Measurements from ENCODE around the gene ANTXR2. TPM values are rescaled to one million over a fixed set of nuclear protein-coding genes. Genes with fewer than 3 reads are reported as not detected.

The ANTXR2 gene
- total RNA-seq, 4 donors from 2014 or later, result 319 to 518 (median 329) TPM

DNA sequence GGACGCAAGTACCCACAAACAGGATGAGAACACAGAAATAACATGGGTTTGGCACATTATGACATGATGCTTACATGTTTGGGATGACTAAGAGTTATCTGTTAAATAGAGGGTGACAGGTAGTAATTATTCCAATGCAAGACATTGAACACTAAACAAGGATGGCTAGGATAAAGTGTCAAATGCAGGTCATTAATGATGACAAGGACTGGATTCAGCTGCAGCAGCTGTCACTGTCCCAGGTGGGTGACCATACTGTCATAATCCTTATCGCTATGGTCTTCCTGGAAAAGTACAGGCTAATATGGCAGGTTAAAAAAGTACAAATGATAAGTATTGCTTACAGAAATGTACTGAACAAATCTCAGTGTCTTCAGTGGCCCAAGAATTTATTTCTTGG, 123.9 kb downstream of the ANTXR2 start:
- WGBS, result 97% methylated on average over 2 of the region's 2 CpGs
- DNase-seq (ENCODE audit: extremely low spot score), result no peak
- Histone ChIP-seq H3K4me3 (no peak overlapping the region), H3K36me3 (peaks cover 0 to 3% (median 0%) of the 10 kb centered on the region in 4 donors), H3K4me1 (peaks cover 0 to 44% (median 35%) of the 10 kb centered on the region in 4 donors), H3K27ac (replicated peaks in 1 of 4) (peak overlapping the region; percentile 21 to 60 (median 50)), H3K9me3 (no peaks in the 10 kb centered on the region), H3K27me3 (no peaks in the 10 kb centered on the region)
- intact Hi-C loops (cut with DNase I), result no loop called here
- TF ChIP-seq EP300 (IDR thresholded peaks at IDR 0.05) (no peak), POLR2AphosphoS5 (IDR thresholded peaks at IDR 0.05) (no peak), POLR2A (IDR thresholded peaks at IDR 0.05; ENCODE audit: low read depth) (no peak)
- TF ChIP-seq, protein P1, sequence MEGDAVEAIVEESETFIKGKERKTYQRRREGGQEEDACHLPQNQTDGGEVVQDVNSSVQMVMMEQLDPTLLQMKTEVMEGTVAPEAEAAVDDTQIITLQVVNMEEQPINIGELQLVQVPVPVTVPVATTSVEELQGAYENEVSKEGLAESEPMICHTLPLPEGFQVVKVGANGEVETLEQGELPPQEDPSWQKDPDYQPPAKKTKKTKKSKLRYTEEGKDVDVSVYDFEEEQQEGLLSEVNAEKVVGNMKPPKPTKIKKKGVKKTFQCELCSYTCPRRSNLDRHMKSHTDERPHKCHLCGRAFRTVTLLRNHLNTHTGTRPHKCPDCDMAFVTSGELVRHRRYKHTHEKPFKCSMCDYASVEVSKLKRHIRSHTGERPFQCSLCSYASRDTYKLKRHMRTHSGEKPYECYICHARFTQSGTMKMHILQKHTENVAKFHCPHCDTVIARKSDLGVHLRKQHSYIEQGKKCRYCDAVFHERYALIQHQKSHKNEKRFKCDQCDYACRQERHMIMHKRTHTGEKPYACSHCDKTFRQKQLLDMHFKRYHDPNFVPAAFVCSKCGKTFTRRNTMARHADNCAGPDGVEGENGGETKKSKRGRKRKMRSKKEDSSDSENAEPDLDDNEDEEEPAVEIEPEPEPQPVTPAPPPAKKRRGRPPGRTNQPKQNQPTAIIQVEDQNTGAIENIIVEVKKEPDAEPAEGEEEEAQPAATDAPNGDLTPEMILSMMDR (IDR thresholded peaks at IDR 0.05), result no peak

DNA sequence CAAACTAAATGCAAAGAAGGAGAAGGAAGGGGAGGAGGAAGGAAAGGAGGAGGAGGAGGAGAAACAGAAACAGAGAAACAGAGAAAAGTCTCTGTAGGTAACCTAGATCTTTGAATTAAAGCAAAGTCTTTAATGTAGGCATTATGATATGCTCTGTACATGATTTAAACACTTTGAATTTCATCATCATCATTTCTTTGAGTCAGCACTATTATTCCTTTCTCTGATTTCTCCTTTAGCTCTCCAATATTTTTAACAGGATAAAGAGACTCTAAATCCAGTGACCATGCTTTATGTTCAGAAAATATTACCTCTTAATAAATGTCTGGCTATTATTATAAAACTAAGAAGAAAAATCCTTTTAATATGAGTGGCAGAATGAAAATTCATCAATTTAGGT, 124.3 kb downstream of the ANTXR2 start:
- intact Hi-C loops (cut with DNase I), result no loop called here
- TF ChIP-seq EP300 (IDR thresholded peaks at IDR 0.05) (no peak), POLR2A (IDR thresholded peaks at IDR 0.05; ENCODE audit: low read depth) (no peak), POLR2AphosphoS5 (IDR thresholded peaks at IDR 0.05) (no peak)
- TF ChIP-seq, protein P1 (IDR thresholded peaks at IDR 0.05), result no peak
- H3K4me3 ChIP-seq, result no peak overlapping the region
- peak overlapping the region; percentile 21 to 60 (median 50) for H3K27ac ChIP-seq (replicated peaks in 1 of 4)
- peaks cover 0 to 3% (median 0%) of the 10 kb centered on the region in 4 donors for H3K36me3 ChIP-seq
- H3K27me3 ChIP-seq, result no peaks in the 10 kb centered on the region
- DNase-seq (ENCODE audit: extremely low spot score), result no peak
- H3K4me1 ChIP-seq, result peaks cover 0 to 44% (median 35%) of the 10 kb centered on the region in 4 donors
- H3K9me3 ChIP-seq, result no peaks in the 10 kb centered on the region

DNA sequence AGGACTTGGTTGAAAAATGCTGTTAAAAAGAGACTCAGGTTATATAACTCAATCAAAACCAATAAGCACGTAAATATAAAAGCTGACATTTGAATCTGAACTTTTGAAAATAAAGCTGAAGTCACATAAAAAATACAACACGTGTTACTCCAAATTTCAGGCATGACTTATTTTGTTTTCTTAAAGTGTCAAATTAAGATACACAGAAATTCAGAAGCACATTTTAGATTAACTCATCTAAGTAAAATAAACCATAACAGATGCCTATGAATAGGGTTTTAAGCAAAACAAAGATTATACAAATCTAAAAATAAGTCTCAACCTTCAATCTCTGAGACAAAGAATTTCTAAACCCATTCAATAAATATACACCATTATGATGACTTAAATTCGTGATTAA, 124.8 kb downstream of the ANTXR2 start:
- TF ChIP-seq EP300 (IDR thresholded peaks at IDR 0.05), result no peak
- 26% methylated on average over 3 of the region's 3 CpGs for WGBS
- Histone ChIP-seq H3K9me3 (no peaks in the 10 kb centered on the region), H3K27me3 (no peaks in the 10 kb centered on the region), H3K27ac (replicated peaks in 1 of 4) (peak overlapping the region; percentile 21 to 60 (median 50)), H3K36me3 (peaks cover 0 to 3% (median 0%) of the 10 kb centered on the region in 4 donors), H3K4me1 (peaks cover 0 to 44% (median 35%) of the 10 kb centered on the region in 4 donors), H3K4me3 (no peak overlapping the region)
- no peak for DNase-seq (ENCODE audit: extremely low spot score)
- intact Hi-C loops (cut with DNase I), result no loop called here

DNA sequence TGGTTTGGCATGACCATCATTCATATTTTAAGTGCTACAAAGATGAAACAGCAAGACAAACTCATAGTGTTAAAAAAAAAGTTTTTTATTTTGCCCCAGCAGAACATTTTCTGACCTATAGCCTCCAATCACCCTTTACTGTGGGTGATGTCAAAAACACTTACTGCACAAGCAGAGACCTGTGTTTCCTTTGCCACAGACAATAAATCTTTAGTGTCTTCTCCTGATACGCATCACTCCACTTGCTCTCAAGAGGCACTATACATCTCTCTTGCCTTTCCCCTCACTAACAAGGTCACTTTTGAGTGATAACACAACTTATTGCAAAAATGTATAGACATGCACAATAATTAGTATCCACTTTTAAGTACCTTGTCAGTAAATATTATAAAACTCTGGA, 125.6 kb downstream of the ANTXR2 start:
- Histone ChIP-seq H3K36me3 (peaks cover 0 to 3% (median 0%) of the 10 kb centered on the region in 4 donors), H3K4me3 (no peak overlapping the region), H3K9me3 (no peaks in the 10 kb centered on the region), H3K4me1 (peaks cover 0 to 44% (median 35%) of the 10 kb centered on the region in 4 donors), H3K27ac (replicated peaks in 1 of 4) (peak overlapping the region in 3 of 4 donors; percentile 16 to 33 (median 18)), H3K27me3 (no peaks in the 10 kb centered on the region)
- WGBS, result 78% methylated on average over 1 of the region's 1 CpG
- intact Hi-C loops (cut with DNase I), result no loop called here
- no peak for DNase-seq (ENCODE audit: extremely low spot score)
- TF ChIP-seq POLR2A (IDR thresholded peaks at IDR 0.05; ENCODE audit: low read depth) (no peak), POLR2AphosphoS5 (IDR thresholded peaks at IDR 0.05) (no peak), EP300 (IDR thresholded peaks at IDR 0.05) (no peak)
- TF ChIP-seq, protein P1 (IDR thresholded peaks at IDR 0.05), result no peak

DNA sequence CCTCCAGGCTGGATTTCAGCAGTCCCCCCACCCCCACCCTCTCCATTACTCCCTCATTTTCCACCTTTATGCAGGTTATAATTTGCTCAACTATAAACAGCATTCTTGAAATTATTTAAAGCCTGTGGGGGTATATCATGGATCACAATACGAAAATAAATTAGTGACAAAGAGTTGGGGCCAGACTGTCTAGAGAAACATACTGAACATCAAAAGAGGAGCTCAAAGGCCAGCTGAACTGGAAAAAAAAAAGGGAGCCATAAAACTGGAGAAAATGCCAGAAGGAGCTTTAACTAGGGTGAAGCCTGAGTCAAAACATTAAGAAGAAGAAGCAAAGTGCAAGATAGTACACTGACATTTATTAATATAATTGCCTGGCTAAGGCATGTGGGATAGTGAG, 137.8 kb downstream of the ANTXR2 start:
- Histone ChIP-seq H3K36me3 (peaks cover 0 to 9% (median 0%) of the 10 kb centered on the region in 4 donors), H3K9me3 (no peaks in the 10 kb centered on the region), H3K27me3 (no peaks in the 10 kb centered on the region), H3K27ac (replicated peaks in 1 of 4) (no peak overlapping the region), H3K4me3 (no peak overlapping the region), H3K4me1 (peaks cover 0 to 43% (median 26%) of the 10 kb centered on the region in 4 donors)
- 65% methylated on average over 1 of the region's 1 CpG for WGBS
- DNase-seq (ENCODE audit: extremely low spot score), result no peak
- intact Hi-C loops (cut with DNase I), result no loop called here
- no peak for TF ChIP-seq POLR2AphosphoS5 (IDR thresholded peaks at IDR 0.05)
- TF ChIP-seq EP300 (IDR thresholded peaks at IDR 0.05), result no peak
- TF ChIP-seq, protein P1 (IDR thresholded peaks at IDR 0.05), result no peak
- no peak for TF ChIP-seq POLR2A (IDR thresholded peaks at IDR 0.05; ENCODE audit: low read depth)

All from esophagus muscularis mucosa (tissue), 4 donors.